HCT116 (cell line): Measurements from ENCODE around the gene FANCD2. TPM values are rescaled to one million over a fixed set of nuclear protein-coding genes. Genes with fewer than 3 reads are reported as not detected.

Source experiments
- total RNA-seq: library from RNA; stranded (reverse); gene quantifications from one replicate; pipeline ENCODE4 v1.2.1, GENCODE V29; 2021; ENCODE audit not compliant: unreplicated experiment

FANCD2 gene
- total RNA-seq, 1 experiment from 2014 or later = 50.0 TPM

Other genes with a start within 250 kb of the FANCD2 start
- gene TADA3, start 234.0 kb upstream of the FANCD2 start, total RNA-seq = 72.0 TPM
- gene ARPC4, start 233.4 kb upstream of the FANCD2 start, total RNA-seq = 110 TPM
- 40.3 TPM for gene TTLL3, start 216.2 kb upstream of the FANCD2 start, total RNA-seq
- gene RPUSD3, start 182.4 kb upstream of the FANCD2 start, total RNA-seq = 58.0 TPM
- gene CIDEC, start 146.2 kb upstream of the FANCD2 start, total RNA-seq = not detected
- gene JAGN1, start 135.8 kb upstream of the FANCD2 start, total RNA-seq = 33.4 TPM
- 14.3 TPM for gene IL17RE, start 123.6 kb upstream of the FANCD2 start, total RNA-seq
- gene IL17RC, start 109.3 kb upstream of the FANCD2 start, total RNA-seq = 17.6 TPM
- 18.7 TPM for gene CRELD1, start 92.6 kb upstream of the FANCD2 start, total RNA-seq
- 0.96 TPM for gene PRRT3, start 74.0 kb upstream of the FANCD2 start, total RNA-seq
- 12.4 TPM for gene EMC3, start 39.6 kb upstream of the FANCD2 start, total RNA-seq
- gene FANCD2OS, start 81.8 kb downstream of the FANCD2 start, total RNA-seq = not detected
- gene BRK1, start 89.2 kb downstream of the FANCD2 start, total RNA-seq = 93.4 TPM
- gene VHL, start 115.3 kb downstream of the FANCD2 start, total RNA-seq = 56.1 TPM
- 3.6 TPM for gene IRAK2, start 138.5 kb downstream of the FANCD2 start, total RNA-seq
- gene TATDN2, start 222.0 kb downstream of the FANCD2 start, total RNA-seq = 26.8 TPM